SIG-M5 (cell line): ENCODE results near the gene KRTAP4-6.
"Not testable (repeated sequence)": the region's sequence is repeated elsewhere in the genome, so short reads cannot be mapped to it uniquely, and the experiment has no call there.

Experiments used
- DNase-seq: peaks from one replicate; lab custom pipeline; 2025; lab: John Stamatoyannopoulos, UW

Gene KRTAP4-6

DNA sequence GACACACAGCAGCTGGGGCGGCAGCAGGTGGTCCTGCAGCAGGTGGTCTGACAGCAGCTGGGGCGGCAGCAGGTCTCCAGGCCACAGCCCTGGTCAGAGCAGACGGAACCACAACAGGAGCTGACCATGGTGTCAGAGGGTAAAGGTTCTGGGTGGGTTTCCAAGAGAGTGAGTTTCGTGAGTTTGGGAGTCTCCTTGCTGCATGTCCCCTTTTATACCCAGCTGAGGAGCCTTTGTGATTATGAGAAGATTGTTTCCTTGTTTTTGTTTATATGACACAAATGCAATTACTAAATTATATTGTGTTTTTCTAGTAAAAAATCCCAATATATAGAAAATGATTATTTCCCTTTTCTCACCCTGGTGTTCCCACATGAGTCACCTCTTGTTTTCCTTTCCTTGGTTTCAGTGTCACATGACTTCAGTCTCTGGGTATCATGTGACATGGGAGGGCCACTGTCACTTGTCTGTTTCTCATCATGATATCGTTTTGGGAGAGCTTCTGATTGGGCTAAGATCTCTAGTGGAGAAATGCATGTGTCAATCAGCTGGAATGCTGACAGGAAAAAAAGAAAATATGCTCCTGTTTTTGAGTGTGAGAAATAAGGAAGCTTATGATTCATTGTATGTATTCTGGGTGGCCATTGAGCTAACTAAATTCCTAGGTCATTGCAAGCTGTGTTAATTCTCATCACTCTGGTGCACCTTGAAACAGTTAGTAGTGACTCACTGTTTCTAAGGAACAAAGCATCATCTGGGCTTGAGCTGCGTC is at the start of gene KRTAP4-6:
Gene KRTAP4-6 (minus strand): TSS at position 185 of the 772 bp plus-strand sequence. CDS start 57 bp downstream, at position 128.
- DNase-seq = no peak

DNA sequence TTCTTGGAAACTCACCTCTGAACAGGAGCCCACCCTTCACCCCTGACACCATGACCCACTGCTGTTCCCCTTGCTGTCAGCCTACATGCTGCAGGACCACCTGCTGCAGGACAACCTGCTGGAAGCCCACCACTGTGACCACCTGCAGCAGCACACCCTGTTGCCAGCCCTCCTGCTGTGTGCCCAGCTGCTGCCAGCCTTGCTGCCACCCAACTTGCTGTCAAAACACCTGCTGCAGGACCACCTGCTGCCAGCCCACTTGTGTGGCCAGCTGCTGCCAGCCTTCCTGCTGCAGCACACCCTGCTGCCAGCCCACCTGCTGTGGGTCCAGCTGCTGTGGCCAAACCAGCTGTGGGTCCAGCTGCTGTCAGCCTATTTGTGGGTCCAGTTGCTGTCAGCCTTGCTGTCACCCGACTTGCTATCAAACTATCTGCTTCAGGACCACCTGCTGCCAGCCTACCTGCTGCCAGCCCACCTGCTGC is 49.5 kb upstream of the KRTAP4-6 start, which contains the start of gene KRTAP9-1:
Gene KRTAP9-1 (plus strand): TSS at position 51 of the 482 bp plus-strand sequence. CDS start 0 bp downstream, at position 51.
- not testable (repeated sequence) for DNase-seq

DNA sequence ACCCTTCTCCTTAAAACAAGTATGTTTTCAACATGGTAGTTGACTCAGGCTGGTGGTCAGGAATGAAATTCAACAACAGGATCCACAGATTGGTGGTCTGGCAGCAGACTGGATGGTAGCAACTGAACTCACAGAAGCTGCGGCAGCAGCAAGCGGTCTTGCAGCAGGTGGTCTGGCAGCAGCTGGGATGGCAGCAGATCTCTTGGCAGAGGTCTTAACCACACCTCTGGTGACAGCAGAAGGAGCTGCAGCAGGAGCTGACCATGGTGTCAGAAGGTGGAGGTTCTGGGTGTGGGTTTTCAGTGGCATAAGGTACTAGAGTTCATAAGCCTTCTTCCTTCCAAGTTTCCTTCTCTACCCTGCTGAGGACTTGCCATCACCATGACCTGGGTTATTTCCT is 46.5 kb upstream of the KRTAP4-6 start:
- no peak for DNase-seq

DNA sequence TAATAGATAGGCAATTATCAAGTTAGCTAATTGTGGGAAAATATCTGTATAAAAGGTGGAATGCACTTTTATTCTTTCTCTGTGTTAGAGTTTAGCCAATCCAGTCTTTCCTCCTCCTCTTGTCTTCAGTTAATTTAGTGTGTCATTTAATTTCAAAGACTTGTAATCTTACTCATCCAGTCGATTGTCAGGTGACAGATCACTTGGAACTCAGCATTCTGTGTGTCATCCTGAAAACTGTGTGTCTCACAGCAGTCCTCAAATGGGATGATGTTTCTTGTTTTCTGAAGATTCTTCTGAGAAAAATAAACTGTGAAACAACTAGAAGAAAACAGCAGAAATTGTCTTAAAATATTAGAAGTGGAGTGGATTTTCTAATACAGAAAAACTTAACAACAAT is 44.7 kb upstream of the KRTAP4-6 start:
- DNase-seq = no peak

DNA sequence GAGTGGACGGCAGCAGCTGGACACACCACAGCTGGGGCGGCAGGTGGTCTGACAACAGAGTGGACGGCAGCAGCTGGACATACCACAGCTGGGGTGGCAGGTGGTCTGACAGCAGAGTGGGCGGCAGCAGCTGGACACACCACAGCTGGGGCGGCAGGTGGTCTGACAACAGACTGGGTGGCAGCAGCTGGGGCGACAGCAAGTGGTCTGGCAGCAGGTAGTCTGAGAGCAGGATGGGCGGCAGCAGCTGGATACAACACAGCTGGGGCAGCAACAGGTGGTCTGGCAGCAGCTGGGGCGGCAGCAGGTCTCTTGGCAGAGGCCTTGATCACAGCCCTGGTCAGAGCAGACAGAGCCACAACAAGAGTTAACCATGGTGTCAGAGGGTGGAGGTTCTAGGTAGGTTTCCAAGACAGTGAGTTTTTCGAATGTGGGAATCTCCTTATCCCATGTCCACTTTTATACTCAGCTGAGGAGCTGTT is 44.2 kb upstream of the KRTAP4-6 start, which contains the start of gene KRTAP4-1:
Gene KRTAP4-1 (minus strand): TSS at position 432 of the 482 bp plus-strand sequence. CDS start 57 bp downstream, at position 375.
- DNase-seq = no peak

DNA sequence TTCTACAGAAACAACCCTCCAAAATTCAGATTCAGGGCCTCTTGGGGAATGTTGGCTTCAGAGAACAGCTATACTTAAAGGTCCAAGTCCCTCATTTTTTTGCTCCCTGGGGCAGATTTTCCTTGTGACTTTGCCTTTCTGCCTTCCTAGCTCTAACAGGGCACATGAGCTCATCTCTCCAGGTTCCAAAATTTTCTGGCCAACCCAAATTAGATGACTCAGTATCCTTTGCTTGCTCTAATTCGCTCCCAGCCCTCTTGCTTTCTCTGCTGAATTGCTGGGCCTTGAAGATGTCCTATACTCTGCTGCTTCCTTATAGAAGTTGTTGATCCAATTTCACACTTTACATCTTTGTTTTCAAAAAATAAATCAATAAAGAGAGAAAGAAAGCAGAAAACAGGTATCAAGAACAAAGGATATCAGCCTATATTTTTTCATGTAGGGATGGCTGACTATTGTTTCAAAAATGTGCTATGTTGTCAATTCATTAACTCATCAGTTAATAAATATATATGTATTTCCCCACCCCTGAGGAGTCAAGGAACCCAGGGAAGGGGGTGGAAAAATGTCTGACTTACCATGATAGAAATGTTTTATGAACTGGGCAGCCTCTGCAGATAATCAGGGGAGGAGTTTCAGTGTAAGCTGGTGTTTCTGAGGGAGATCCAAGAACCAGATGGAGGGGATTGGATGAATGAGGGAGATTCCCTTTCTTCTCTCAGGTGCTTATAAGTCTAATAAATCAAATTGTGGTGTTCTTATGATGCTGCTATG is 38.7 kb upstream of the KRTAP4-6 start:
- no peak for DNase-seq

DNA sequence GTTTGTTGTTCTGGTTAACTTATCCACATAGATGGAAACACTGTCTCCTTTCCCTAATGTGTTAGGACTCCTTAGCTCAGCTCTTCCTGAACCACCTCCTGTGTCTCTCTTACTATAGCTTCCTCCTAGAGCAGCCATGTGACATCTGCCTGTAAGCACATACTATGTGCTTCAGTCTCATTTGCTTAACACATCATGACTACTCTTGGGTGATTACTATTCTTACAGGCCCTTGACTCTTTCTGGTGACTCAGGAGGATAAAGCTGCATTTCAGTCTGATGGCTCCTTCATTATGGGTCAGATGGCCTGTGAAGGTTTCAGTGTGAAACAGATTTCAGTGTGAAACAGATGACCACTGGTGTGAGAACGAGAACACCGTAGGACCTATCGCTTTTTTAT is 38.0 kb upstream of the KRTAP4-6 start:
- DNase-seq = no peak

DNA sequence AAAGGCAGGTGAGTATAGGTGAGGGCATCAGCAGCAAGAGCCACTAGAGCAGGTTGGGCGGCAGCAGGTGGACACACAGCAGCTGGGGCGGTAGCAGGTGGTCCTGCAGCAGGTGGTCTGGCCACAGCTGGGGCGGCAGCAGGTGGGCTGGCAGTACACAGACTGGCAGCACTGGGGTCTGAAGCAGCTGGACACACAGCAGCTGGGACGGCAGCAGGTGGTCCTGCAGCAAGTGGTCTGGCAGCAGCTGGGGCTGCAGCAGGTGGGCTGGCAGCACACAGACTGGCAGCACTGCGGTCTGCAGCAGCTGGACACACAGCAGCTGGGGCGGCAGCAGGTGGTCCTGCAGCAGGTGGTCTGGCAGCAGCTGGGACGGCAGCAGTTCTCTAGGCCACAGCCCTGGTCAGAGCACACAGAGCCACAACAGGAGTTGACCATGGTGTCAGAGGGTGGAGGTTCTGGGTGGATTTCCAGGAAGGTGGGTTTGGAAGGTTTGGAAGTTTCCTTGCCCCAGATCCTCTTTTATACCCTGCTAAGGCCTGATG is 37.5 kb upstream of the KRTAP4-6 start, which contains the start of gene KRTAP4-2:
Gene KRTAP4-2 (minus strand): TSS at position 495 of the 545 bp plus-strand sequence. CDS start 57 bp downstream, at position 438.
- no peak for DNase-seq

DNA sequence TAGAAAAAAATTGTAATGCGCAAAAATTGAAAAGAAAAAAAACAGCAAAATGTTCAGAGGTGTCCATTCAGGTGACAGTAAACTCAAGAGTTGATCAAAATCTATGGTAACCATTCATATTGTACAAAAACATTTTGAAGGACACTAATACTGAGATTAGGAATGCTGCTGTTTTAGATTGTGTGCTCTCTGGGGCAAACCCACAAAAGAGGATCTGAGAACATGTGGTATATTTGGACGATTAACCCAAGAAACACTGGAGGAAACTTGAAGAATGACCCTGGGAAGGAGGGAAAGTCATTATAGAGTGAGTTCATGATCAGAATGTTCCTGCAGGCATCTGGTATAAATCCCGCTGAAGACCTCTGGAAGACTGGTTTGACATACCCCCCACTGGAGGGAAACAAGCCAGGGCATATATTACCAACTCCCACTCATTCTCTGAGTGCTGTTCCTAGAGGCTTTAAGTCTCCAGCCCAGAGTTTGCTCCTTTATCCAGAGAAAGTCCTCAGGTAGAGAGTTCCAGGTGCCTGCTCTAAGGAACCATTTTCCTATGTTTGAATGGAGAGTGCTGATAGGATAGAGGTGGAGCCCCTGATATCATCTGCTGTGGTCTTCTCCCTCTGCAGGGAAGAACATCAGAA is 36.5 kb upstream of the KRTAP4-6 start:
- no peak for DNase-seq

DNA sequence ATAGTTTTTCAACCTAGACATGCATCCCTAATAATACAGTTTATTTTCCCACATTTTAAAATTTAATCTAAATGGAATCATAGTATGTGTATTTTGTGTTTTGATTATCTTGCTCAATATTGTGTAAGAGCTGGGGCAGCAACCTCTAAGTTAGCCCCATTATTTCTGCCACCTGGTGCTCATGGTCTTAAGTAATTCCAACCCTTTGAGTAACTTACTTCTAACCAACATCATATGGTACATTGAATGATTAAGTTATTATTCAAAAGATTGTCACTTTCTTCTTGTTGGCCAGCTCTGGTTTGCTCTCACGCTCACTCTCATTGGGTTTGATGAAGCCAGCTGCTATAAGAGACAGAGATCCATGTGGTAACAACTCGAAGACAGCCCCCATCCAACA is 31.5 kb upstream of the KRTAP4-6 start:
- no peak for DNase-seq

DNA sequence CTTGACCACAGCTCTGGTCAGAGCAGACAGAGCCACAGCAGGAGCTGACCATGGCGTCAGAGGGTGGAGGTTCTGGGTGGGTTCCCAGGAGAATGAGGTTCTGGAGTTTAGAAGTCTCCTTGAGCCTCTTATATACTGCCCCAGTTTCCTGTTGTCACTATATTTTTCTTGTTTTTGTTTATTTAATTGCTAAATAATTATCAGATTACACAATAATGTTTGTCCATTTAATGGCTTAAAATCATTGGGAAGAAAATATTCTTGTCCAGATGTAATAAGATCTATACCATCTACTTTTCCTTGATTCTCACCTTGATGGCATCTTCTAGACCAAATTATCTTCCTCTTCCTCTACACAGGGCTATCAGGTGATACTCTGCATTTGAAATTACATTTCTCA is 27.8 kb upstream of the KRTAP4-6 start, which contains the start of gene KRTAP4-3:
Gene KRTAP4-3 (minus strand): TSS at position 101 of the 400 bp plus-strand sequence. CDS start 49 bp downstream, at position 52.
- no peak for DNase-seq

DNA sequence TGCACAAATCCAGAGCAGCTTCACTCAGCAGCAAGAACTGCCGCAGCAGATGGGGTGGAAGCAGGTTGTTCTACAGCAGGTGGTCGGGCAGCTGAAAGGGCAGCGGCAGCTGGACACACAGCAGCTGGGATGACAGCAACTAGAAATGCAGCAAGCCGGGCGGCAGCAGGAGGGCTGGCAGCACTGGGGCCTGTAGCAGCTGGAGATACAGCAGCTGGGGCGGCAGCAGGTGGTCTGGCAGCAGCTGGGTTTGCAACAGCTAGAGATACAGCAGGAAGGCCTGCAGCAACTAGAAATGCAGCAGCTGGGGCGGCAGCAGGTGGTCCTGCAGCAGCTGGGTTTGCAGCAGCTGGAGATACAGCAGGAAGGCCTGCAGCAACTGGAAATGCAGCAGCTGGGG is 27.2 kb upstream of the KRTAP4-6 start:
- no peak for DNase-seq

DNA sequence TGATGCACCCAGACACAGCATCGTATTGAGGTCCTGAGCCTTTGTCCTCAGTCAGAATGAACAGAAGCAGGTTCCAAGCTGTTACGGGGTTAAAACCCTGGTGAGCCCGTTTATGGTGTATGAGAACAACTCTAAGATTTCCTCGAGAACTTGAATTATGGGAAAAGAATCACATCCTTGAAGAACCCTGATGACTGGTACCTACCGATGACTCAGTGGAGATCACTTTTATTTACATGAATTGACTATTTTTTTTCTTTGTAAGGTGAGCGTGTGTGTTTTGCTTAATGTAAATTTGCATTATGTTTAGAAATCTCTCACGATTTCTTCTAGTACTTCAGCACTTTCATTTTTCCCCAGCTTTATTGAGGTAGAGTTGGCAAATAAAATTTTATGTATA is 23.5 kb upstream of the KRTAP4-6 start:
- no peak for DNase-seq

DNA sequence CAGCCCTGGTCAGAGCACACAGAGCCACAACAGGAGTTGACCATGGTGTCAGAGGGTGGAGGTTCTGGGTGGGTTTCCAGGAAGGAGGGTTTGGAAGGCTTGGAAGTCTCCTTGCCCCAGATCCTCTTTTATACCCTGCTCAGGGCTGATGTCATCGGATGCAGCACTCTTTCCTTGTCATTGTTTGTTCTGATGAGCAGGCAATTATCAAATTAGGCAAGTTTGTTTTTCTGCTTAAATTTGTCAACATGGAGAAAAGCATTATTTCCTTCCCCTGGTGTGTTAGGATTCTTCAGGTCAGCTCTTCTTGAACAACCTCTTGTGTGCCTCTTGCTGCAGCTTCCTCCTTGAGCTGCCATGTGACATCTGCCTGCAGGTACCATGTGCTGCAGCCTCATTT is 20.3 kb upstream of the KRTAP4-6 start, which contains the start of gene KRTAP4-4:
Gene KRTAP4-4 (minus strand): TSS at position 101 of the 400 bp plus-strand sequence. CDS start 57 bp downstream, at position 44.
- DNase-seq = no peak

DNA sequence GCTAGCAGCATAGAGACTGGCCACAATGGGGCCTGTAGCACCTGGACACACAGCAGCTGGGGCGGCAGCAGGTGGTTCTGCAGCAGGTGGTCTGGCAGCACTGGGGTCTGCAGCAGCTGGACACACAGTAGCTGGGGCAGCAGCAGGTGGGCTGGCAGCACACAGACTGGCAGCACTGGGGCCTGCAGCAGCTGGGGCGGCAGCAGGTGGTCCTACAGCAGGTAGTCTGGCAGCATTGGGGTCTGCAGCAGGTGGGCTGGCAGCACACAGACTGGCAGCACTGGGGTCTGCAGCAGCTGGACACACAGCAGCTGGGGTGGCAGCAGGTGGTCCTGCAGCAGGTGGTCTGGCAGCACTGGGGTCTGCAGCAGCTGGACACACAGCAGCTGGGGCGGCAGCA is 19.8 kb upstream of the KRTAP4-6 start:
- DNase-seq = not testable (repeated sequence)

DNA sequence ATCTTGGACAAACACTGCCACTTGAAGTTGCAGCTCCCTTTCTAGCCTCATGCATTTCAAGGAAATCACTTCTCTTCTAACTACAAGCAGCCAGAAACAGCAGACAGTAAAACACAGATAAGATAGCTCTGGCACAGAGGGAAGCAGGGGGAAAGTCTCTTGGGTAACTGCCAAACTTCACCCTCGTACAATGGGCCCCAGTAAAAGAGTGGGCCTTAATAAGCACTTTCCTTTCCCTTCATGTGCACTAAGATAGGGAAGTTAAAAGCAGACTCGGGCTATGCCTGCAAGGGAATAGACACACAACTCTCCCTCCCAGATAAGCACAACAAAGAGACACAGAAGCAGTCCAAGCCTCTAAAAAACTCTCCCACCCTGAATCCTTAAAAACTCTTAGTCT is 13.5 kb upstream of the KRTAP4-6 start:
- no peak for DNase-seq

DNA sequence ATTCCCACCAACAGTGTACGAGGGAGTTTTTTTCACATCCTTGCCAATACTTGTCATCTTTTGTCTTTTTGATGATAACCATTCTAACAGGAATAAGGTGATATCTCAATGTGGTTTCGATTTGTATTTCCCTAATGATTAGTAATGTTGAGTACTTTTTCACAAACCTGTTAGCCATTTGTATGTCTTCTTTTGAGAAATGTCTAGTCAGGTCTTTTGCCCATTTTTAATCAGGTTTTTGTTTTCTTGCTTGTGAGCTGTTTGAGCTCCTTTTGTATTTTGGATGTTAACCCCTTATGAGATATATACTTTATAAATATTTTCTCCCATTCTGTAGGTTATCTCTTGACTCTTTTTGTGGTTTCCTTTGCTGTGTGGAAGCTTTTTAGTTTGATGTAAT is 11.2 kb upstream of the KRTAP4-6 start:
- DNase-seq = no peak

DNA sequence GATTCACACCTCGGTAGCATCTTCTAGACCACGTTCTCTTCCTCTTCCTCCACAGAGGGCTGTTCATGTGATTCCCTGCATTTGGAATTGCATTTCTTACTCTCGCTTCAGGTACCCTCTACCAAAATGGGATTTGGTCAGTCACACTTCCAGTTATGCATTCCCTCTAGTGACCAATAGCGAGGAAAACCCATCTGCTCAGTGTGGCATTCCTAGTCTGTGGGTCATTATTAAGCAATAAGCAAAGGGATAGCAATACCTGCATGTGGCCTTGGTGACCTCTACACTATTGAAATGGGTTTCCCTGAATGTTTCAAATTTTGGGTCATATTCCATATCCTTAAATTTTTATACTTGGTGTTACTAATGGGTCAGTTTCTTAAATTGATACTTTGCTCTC is 9.7 kb upstream of the KRTAP4-6 start:
- no peak for DNase-seq

DNA sequence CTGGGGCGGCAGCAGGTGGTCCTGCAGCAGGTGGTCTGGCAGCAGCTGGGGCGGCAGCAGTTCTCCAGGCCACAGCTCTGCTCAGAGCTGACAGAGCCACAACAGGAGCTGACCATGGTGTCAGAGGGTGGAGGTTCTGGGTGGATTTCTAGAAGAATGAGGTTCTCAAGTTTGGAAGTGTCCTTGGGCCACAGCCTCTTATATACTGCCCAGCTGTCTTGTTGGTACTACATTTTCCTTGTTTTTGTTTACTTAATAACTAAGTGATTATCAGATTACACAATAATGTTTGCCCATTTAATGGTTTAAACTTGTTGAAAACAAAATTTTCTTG is 9.3 kb upstream of the KRTAP4-6 start, which contains the start of gene KRTAP4-5:
Gene KRTAP4-5 (minus strand): TSS at position 174 of the 334 bp plus-strand sequence. CDS start 58 bp downstream, at position 116.
- DNase-seq = no peak

DNA sequence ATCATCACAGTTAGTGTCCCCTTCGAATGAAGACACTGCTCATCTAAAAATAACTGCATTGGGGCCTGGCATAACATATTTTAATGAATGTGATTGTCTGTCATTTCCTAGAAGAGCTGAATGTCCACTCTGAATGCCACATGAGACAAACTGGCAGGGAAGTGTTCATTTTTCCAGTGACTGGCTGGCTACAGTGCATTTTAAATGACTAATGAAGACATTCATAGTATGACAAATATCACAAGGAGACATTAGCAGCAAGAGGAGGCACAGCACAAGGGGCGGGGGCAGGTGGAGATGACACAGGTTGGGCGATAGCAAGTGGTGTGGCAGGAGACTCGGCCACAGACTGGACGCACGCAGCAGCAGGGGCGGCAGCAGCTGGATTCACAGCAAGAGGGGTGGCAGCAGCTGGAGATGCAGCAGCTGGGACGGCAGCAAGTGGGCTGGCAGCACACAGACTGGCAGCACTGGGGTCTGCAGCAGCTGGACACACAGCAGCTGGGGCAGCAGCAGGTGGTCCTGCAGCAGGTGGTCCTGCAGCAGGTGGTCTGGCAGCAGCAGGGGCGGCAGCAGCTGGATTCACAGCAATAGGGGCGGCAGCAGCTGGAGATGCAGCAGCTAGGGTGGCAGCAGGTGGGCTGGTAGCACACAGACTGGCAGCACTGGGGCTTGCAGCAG is 8.8 kb upstream of the KRTAP4-6 start:
- DNase-seq = not testable (repeated sequence)
